ENCODE measurements around the gene SHLD1. TPM values are rescaled to one million over a fixed set of nuclear protein-coding genes. Genes with fewer than 3 reads are reported as not detected.

Gene SHLD1
- total and polyA plus RNA-seq, 2 experiments from 2014 or later = 2.6 to 6.7 TPM

GRCh38 chr20:5829241-5829809 lies 79.1 kb downstream of the SHLD1 start:
- DNase-seq = no peak
- no peak overlapping the region for H2AFZ ChIP-seq
- no peaks in the 10 kb centered on the region for H3K79me2 ChIP-seq (ENCODE audit: insufficient read depth)
- H3F3A ChIP-seq (ENCODE audit: insufficient read depth) = no peaks in the 10 kb centered on the region
- H4K20me1 ChIP-seq (ENCODE audit: insufficient read depth) = no peaks in the 10 kb centered on the region
- no peak overlapping the region for H3K27ac ChIP-seq
- WGBS, 2 experiments (ENCODE audit: low coverage in 1 of 2, low lambda C conversion rate in 2 of 2, missing lambda C conversion rate in 2 of 2) = 68 to 71% methylated on average over 3 of the region's 3 CpGs
- H3K4me3 ChIP-seq = no peak overlapping the region
- H3K9me3 ChIP-seq (ENCODE audit: low read depth) = no peaks in the 10 kb centered on the region
- no peak for TF ChIP-seq EZH2 (IDR thresholded peaks at IDR 0.05; ENCODE audit: insufficient read depth, poor library complexity, severe bottlenecking)
- in situ Hi-C loops (cut with MboI) = no loop called here
- H3K4me2 ChIP-seq (ENCODE audit: unreplicated experiment) = no peak overlapping the region
- no peak overlapping the region for H3K9ac ChIP-seq
- H3K36me3 ChIP-seq (ENCODE audit: low read depth) = no peaks in the 10 kb centered on the region
- H3K4me1 ChIP-seq (ENCODE audit: insufficient read depth) = no peaks in the 10 kb centered on the region
- H3K27me3 ChIP-seq (replicated peaks; ENCODE audit: insufficient read depth) = no peaks in the 10 kb centered on the region
- H3K9me2 ChIP-seq (ENCODE audit: insufficient read depth) = no peaks in the 10 kb centered on the region

GRCh38 chr20:5831539-5832237 lies 81.5 kb downstream of the SHLD1 start:
- Histone ChIP-seq H3F3A (ENCODE audit: insufficient read depth) (no peaks in the 10 kb centered on the region), H3K36me3 (ENCODE audit: low read depth) (no peaks in the 10 kb centered on the region), H3K9me3 (ENCODE audit: low read depth) (no peaks in the 10 kb centered on the region), H4K20me1 (ENCODE audit: insufficient read depth) (no peaks in the 10 kb centered on the region), H2AFZ (no peak overlapping the region), H3K4me3 (no peak overlapping the region), H3K4me1 (ENCODE audit: insufficient read depth) (peaks cover 10% of the 10 kb centered on the region), H3K27me3 (replicated peaks; ENCODE audit: insufficient read depth) (no peaks in the 10 kb centered on the region), H3K4me2 (ENCODE audit: unreplicated experiment) (no peak overlapping the region), H3K27ac (no peak overlapping the region), H3K9me2 (ENCODE audit: insufficient read depth) (no peaks in the 10 kb centered on the region), H3K9ac (no peak overlapping the region), H3K79me2 (ENCODE audit: insufficient read depth) (no peaks in the 10 kb centered on the region)
- TF ChIP-seq EZH2phosphoT487 (IDR thresholded peaks at IDR 0.05; ENCODE audit: insufficient read depth, low read depth) (no peak), EZH2 (IDR thresholded peaks at IDR 0.05; ENCODE audit: insufficient read depth, poor library complexity, severe bottlenecking) (no peak)
- WGBS, 2 experiments (ENCODE audit: low coverage in 1 of 2, low lambda C conversion rate in 2 of 2, missing lambda C conversion rate in 2 of 2) = 78 to 81% methylated on average over 12 of the region's 12 CpGs
- DNase-seq = no peak
- in situ Hi-C loops (cut with MboI) = no loop called here

- in situ Hi-C loops (cut with MboI) = no loop called here
- DNase-seq = no peak
- 91 to 94% methylated on average over 6 of the region's 6 CpGs for WGBS, 2 experiments (ENCODE audit: low coverage in 1 of 2, low lambda C conversion rate in 2 of 2, missing lambda C conversion rate in 2 of 2)
Observed at GRCh38 chr20:5833309-5833941, 83.2 kb downstream of the SHLD1 start.

GRCh38 chr20:5834436-5835005 lies 84.3 kb downstream of the SHLD1 start:
- H3K4me2 ChIP-seq (ENCODE audit: unreplicated experiment) = no peak overlapping the region
- no peaks in the 10 kb centered on the region for H3K79me2 ChIP-seq (ENCODE audit: insufficient read depth)
- no peak overlapping the region for H3K9ac ChIP-seq
- H3K9me2 ChIP-seq (ENCODE audit: insufficient read depth) = no peaks in the 10 kb centered on the region
- H2AFZ ChIP-seq = no peak overlapping the region
- peaks cover 10% of the 10 kb centered on the region for H3K4me1 ChIP-seq (ENCODE audit: insufficient read depth)
- H3K36me3 ChIP-seq (ENCODE audit: low read depth) = no peaks in the 10 kb centered on the region
- in situ Hi-C loops (cut with MboI) = no loop called here
- H3K9me3 ChIP-seq (ENCODE audit: low read depth) = no peaks in the 10 kb centered on the region
- H3K27me3 ChIP-seq (replicated peaks; ENCODE audit: insufficient read depth) = no peaks in the 10 kb centered on the region
- TF ChIP-seq EZH2 (IDR thresholded peaks at IDR 0.05; ENCODE audit: insufficient read depth, poor library complexity, severe bottlenecking) (no peak), EZH2phosphoT487 (IDR thresholded peaks at IDR 0.05; ENCODE audit: insufficient read depth, low read depth) (no peak)
- H4K20me1 ChIP-seq (ENCODE audit: insufficient read depth) = no peaks in the 10 kb centered on the region
- no peak for DNase-seq
- no peaks in the 10 kb centered on the region for H3F3A ChIP-seq (ENCODE audit: insufficient read depth)
- H3K27ac ChIP-seq = no peak overlapping the region
- H3K4me3 ChIP-seq = no peak overlapping the region

More at GRCh38 chr20:5833309-5833941, 83.2 kb downstream of the SHLD1 start:
- H3K27me3 ChIP-seq (replicated peaks; ENCODE audit: insufficient read depth) = no peaks in the 10 kb centered on the region
- H3K9ac ChIP-seq = no peak overlapping the region
- no peaks in the 10 kb centered on the region for H4K20me1 ChIP-seq (ENCODE audit: insufficient read depth)
- no peak overlapping the region for H2AFZ ChIP-seq
- H3F3A ChIP-seq (ENCODE audit: insufficient read depth) = no peaks in the 10 kb centered on the region
- no peaks in the 10 kb centered on the region for H3K79me2 ChIP-seq (ENCODE audit: insufficient read depth)
- H3K9me2 ChIP-seq (ENCODE audit: insufficient read depth) = no peaks in the 10 kb centered on the region
- H3K36me3 ChIP-seq (ENCODE audit: low read depth) = no peaks in the 10 kb centered on the region
- peaks cover 10% of the 10 kb centered on the region for H3K4me1 ChIP-seq (ENCODE audit: insufficient read depth)
- no peaks in the 10 kb centered on the region for H3K9me3 ChIP-seq (ENCODE audit: low read depth)
- H3K4me2 ChIP-seq (ENCODE audit: unreplicated experiment) = no peak overlapping the region
- H3K27ac ChIP-seq = no peak overlapping the region
- no peak for TF ChIP-seq EZH2phosphoT487 (IDR thresholded peaks at IDR 0.05; ENCODE audit: insufficient read depth, low read depth)
- no peak for TF ChIP-seq EZH2 (IDR thresholded peaks at IDR 0.05; ENCODE audit: insufficient read depth, poor library complexity, severe bottlenecking)
- H3K4me3 ChIP-seq = no peak overlapping the region

All from GM23248 (cell line).